ENCODE results near the gene ZDHHC23. TPM values are rescaled to one million over a fixed set of nuclear protein-coding genes. Genes with fewer than 3 reads are reported as not detected.

The ZDHHC23 gene
- total and polyA plus RNA-seq, 12 donors, result 0.24 to 4.2 (median 1.9) TPM

DNA sequence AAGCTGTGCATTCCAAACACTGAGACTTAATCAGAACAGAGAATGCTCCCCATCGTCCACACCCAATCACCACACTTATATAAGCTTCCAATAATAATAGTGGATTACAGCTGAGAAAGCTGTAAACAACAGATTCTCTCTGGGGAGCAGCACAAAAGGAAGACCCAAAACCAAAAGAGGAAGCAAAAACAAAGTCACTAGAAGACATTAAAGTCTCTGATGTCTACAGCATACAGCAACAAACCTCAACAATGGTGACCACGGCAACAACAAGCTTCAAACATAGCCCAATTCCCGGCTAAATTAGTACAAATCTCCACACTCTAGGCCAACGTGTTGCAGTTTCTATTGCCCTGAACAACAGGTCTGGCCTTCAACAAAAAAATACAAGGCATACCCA is 37.7 kb downstream of the ZDHHC23 start:
- 66 to 76% (median 76%) methylated on average over 4 of the region's 4 CpGs for WGBS, 4 donors
- intact Hi-C loops (cut with DNase I), result no loop called here
- TF ChIP-seq, protein P1, sequence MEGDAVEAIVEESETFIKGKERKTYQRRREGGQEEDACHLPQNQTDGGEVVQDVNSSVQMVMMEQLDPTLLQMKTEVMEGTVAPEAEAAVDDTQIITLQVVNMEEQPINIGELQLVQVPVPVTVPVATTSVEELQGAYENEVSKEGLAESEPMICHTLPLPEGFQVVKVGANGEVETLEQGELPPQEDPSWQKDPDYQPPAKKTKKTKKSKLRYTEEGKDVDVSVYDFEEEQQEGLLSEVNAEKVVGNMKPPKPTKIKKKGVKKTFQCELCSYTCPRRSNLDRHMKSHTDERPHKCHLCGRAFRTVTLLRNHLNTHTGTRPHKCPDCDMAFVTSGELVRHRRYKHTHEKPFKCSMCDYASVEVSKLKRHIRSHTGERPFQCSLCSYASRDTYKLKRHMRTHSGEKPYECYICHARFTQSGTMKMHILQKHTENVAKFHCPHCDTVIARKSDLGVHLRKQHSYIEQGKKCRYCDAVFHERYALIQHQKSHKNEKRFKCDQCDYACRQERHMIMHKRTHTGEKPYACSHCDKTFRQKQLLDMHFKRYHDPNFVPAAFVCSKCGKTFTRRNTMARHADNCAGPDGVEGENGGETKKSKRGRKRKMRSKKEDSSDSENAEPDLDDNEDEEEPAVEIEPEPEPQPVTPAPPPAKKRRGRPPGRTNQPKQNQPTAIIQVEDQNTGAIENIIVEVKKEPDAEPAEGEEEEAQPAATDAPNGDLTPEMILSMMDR (IDR thresholded peaks at IDR 0.05), result no peak
- TF ChIP-seq POLR2A (IDR thresholded peaks at IDR 0.05), result no peak
- Histone ChIP-seq H3K27ac (no peak overlapping the region), H3K36me3 (replicated peaks in 1 of 2) (no peaks in the 10 kb centered on the region), H3K4me1 (replicated peaks in 1 of 2) (no peaks in the 10 kb centered on the region), H3K4me3 (no peak overlapping the region), H3K27me3 (no peaks in the 10 kb centered on the region), H3K9me3 (replicated peaks in 1 of 3) (no peaks in the 10 kb centered on the region)
- no peak for DNase-seq

DNA sequence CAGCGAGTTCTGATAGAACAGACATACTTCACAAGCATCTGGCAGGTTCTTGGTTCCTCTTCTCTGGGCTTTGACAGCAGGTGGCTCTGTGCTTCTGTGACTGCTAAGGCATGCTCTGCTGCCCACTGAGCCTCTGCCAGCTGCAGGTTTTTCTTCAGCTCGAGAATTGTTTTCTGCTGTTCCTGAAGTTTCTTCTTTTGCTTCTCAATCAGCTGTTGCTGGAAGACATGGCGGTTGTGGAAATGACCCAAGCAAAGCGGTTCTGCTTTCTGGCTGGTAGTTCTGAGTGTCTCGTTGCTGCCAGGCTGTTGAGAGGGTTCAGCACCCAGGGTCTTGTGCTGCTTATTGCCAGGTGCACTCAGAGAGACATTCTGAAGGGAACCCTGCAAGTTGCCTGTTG is 57.7 kb downstream of the ZDHHC23 start:
- Histone ChIP-seq H3K27ac (no peak overlapping the region), H3K36me3 (replicated peaks in 1 of 2) (peaks cover 0 to 3% of the 10 kb centered on the region in 2 donors), H3K4me1 (replicated peaks in 1 of 2) (no peaks in the 10 kb centered on the region), H3K9me3 (replicated peaks in 1 of 3) (peaks cover 0 to 4% (median 0%) of the 10 kb centered on the region in 3 donors), H3K4me3 (no peak overlapping the region), H3K27me3 (no peaks in the 10 kb centered on the region)
- 86 to 97% (median 95%) methylated on average over 5 of the region's 5 CpGs for WGBS, 4 donors
- no peak for TF ChIP-seq POLR2A (IDR thresholded peaks at IDR 0.05)
- TF ChIP-seq, protein P1 (IDR thresholded peaks at IDR 0.05), result no peak
- no peak for DNase-seq
- intact Hi-C loops (cut with DNase I), result no loop called here

DNA sequence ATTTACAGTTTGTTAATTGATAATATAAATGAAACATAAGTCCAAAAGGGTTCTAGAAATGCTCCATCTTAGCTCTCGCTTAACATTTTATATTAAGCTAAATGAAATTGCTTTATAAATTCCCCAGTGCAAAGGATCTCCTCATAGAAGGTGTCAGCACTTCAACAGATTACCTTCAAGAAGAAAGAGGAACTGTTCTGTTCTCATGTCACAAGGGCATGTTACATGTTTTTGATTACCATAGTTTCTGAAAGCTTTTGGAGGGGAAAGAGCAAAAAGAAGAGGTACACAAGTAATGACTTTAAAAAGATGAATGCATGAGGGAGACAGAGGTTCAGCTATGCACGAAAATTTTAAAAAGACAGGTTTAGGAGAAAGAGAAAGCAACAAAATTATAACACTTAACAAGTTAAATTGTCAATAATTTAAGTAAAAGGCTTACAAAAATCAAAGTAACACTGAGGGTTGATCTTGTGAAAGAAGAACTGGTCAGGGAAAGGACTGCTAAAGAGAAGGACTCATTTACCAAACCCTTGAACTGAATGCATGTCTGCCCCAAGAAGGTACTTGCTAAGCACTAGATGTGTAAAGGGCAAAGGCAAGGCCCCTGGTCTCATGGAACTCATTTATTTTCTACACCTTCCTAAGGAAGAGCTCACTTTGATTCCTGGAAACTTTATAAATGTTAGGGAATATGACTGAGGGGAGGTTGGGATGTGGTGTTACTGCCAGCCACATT is 63.4 kb downstream of the ZDHHC23 start:
- H3K9me3 ChIP-seq (replicated peaks in 1 of 3), result peaks cover 0 to 4% (median 0%) of the 10 kb centered on the region in 3 donors
- no peaks in the 10 kb centered on the region for H3K27me3 ChIP-seq
- no peak overlapping the region for H3K4me3 ChIP-seq
- intact Hi-C loops (cut with DNase I), result no loop called here
- no peak overlapping the region for H3K27ac ChIP-seq
- H3K4me1 ChIP-seq (replicated peaks in 1 of 2), result no peaks in the 10 kb centered on the region
- TF ChIP-seq, protein P1 (IDR thresholded peaks at IDR 0.05), result no peak
- TF ChIP-seq POLR2A (IDR thresholded peaks at IDR 0.05), result no peak
- peaks cover 0 to 4% of the 10 kb centered on the region in 2 donors for H3K36me3 ChIP-seq (replicated peaks in 1 of 2)
- DNase-seq, result no peak
- 89 to 95% (median 91%) methylated on average over 2 of the region's 2 CpGs for WGBS, 4 donors

Other genes starting within 250 kb of the ZDHHC23 start
- 100 to 1,000 TPM in 7 of 9 donors, 10 to 100 TPM in 2; 89.4 to 217 (median 115) TPM for gene NAA50, start 201.8 kb upstream of the ZDHHC23 start, total RNA-seq
- gene NAA50, start 201.8 kb upstream of the ZDHHC23 start, polyA plus RNA-seq, result 100 to 1,000 TPM in 1 of 3 donors, 10 to 100 TPM in 2; 17.2 to 233 (median 24.1) TPM
- gene ATP6V1A, start 201.0 kb upstream of the ZDHHC23 start, total RNA-seq, result 100 to 1,000 TPM in 7 of 9 donors, 10 to 100 TPM in 2; 95.1 to 165 (median 124) TPM
- 100 to 1,000 TPM in 1 of 3 donors, 10 to 100 TPM in 2; 14.7 to 101 (median 15.2) TPM for gene ATP6V1A, start 201.0 kb upstream of the ZDHHC23 start, polyA plus RNA-seq
- gene GRAMD1C, start 109.2 kb upstream of the ZDHHC23 start, total RNA-seq, result 10 to 100 TPM in 1 of 9 donors, 1 to 10 TPM in 8; 1.4 to 12.6 (median 4.3) TPM
- 1 to 10 TPM; 2.5 to 8.3 (median 4.8) TPM for gene GRAMD1C, start 109.2 kb upstream of the ZDHHC23 start, polyA plus RNA-seq
- gene CCDC191, start 108.5 kb downstream of the ZDHHC23 start, total RNA-seq, result 1 to 10 TPM in 8 of 9 donors, under 1 TPM in 1; 0.60 to 8.7 (median 4.2) TPM
- gene CCDC191, start 108.5 kb downstream of the ZDHHC23 start, polyA plus RNA-seq, result 10 to 100 TPM in 1 of 3 donors, 1 to 10 TPM in 2; 3.7 to 13.1 (median 7.7) TPM
- gene QTRT2, start 108.7 kb downstream of the ZDHHC23 start, total RNA-seq, result 10 to 100 TPM; 11.0 to 45.5 (median 22.6) TPM
- 10 to 100 TPM in 1 of 3 donors, 1 to 10 TPM in 2; 6.9 to 35.8 (median 8.2) TPM for gene QTRT2, start 108.7 kb downstream of the ZDHHC23 start, polyA plus RNA-seq
- not detected for gene DRD3, start 231.0 kb downstream of the ZDHHC23 start, total RNA-seq
- not detected for gene DRD3, start 231.0 kb downstream of the ZDHHC23 start, polyA plus RNA-seq

All from adrenal gland (tissue), 12 donors.